GM12878 (cell line): Measurements from ENCODE around the gene FBXL22. TPM values are rescaled to one million over a fixed set of nuclear protein-coding genes. Genes with fewer than 3 reads are reported as not detected.

Source experiments
- ATAC-seq: fragments of 200-7000 bp; cut with Tn5 transposase; 3 replicates; pipeline ENCODE4 v1.9.1; 2020; ENCODE audit warnings: mild to moderate bottlenecking, moderate library complexity
- BruUV-seq: library from RNA; stranded (reverse); fragments of 400-500 nt; replicated peaks from 2 replicates; lab custom pipeline; 2021; lab: Mats Ljungman, UMichigan
- CTCF ChIA-PET: fragments of 300-600 bp; sonication (Branson Sonifier 250); formaldehyde crosslinking; extraction: SDS; loops from one replicate; lab custom pipeline; 2021; ENCODE audit warnings: inconsistent platforms; lab: Yijun Ruan, JAX
- POLR2A ChIA-PET: fragments of 350-600 bp; formaldehyde crosslinking; extraction: SDS; loops from one replicate; lab custom pipeline; 2021; ENCODE audit warnings: inconsistent platforms; lab: Charles Lee
- RAD21 ChIA-PET: fragments of 300-600 bp; sonication (Branson Sonifier 250); formaldehyde crosslinking; loops from one replicate; lab custom pipeline; 2023; ENCODE audit warnings: antibody characterized with exemption; ENCODE audit not compliant: unreplicated experiment; lab: Charles Lee
- SMC1A ChIA-PET: fragments of 300-600 bp; sonication (Branson Sonifier 250); formaldehyde crosslinking; loops from one replicate; lab custom pipeline; 2023; ENCODE audit not compliant: unreplicated experiment, uncharacterized antibody; lab: Charles Lee
- DNase-seq: peaks from one replicate; pipeline ENCODE4 v3.0.0-alpha.2; 2011; ENCODE audit warnings: low read depth, low spot score
- FAIRE-seq: peaks from 3 replicates; lab custom pipeline; 2011; peaks lifted over from hg19 to GRCh38; lab: Jason Lieb, UNC
- H2AFZ ChIP-seq: 2 replicates; pipeline ENCODE4 v1.6.0; 2011; ENCODE audit warnings: low read depth, low read length, control low read depth; ENCODE audit not compliant: control insufficient read depth
- H3K27ac ChIP-seq: 2 replicates; pipeline ENCODE4 v1.5.1; 2011; ENCODE audit warnings: control low read depth; ENCODE audit not compliant: control insufficient read depth, insufficient read depth
- H3K27me3 ChIP-seq, 2 experiments: replicated peaks in 1 of 2; 2 replicates each; pipeline versions ENCODE4 v1.6.0 to v1.6.1; 2011; ENCODE audit warnings: low read length in 1 of 2; ENCODE audit not compliant: control insufficient read depth in 2 of 2, insufficient read depth in 2 of 2
- H3K36me3 ChIP-seq, 2 experiments: 2 replicates each; pipeline ENCODE4 v1.5.1; 2011; ENCODE audit warnings: low read length in 1 of 2; ENCODE audit not compliant: control insufficient read depth in 2 of 2, insufficient read depth in 2 of 2
- H3K4me1 ChIP-seq: 2 replicates; pipeline ENCODE4 v1.6.1; 2011; ENCODE audit warnings: mild to moderate bottlenecking, low read length, moderate library complexity, mixed read lengths; ENCODE audit not compliant: control insufficient read depth, insufficient read depth
- H3K4me2 ChIP-seq: 2 replicates; pipeline ENCODE4 v1.6.0; 2011; ENCODE audit warnings: control low read depth; ENCODE audit not compliant: control insufficient read depth, insufficient read depth
- H3K4me3 ChIP-seq: fragments of 200-600 bp; sonication (generic); 2 replicates; pipeline ENCODE4 v1.5.1; 2016
- H3K79me2 ChIP-seq: 2 replicates; pipeline ENCODE4 v1.6.0; 2011; ENCODE audit warnings: low read length; ENCODE audit not compliant: control insufficient read depth, insufficient read depth
- H3K9ac ChIP-seq: 2 replicates; pipeline ENCODE4 v1.8.0; 2011; ENCODE audit warnings: low read length, control low read depth, mixed read lengths; ENCODE audit not compliant: control insufficient read depth, insufficient read depth
- H3K9me3 ChIP-seq: replicated peaks from 3 replicates; pipeline ENCODE4 v1.5.1; 2011; ENCODE audit warnings: mild to moderate bottlenecking, low read length; ENCODE audit not compliant: control insufficient read depth, insufficient read depth
- H4K20me1 ChIP-seq: 2 replicates; pipeline ENCODE4 v1.6.0; 2011; ENCODE audit not compliant: control insufficient read depth, insufficient read depth
- BRCA1 ChIP-seq: IDR thresholded peaks from 2 replicates; pipeline ENCODE4 v1.6.1; 2011; ENCODE audit warnings: low read depth, low read length, improper control_type of control experiment
- CBX3 ChIP-seq: fragments of 200-600 bp; sonication (generic); IDR thresholded peaks from 2 replicates; pipeline ENCODE4 v1.6.1; 2016; ENCODE audit warnings: low read depth, borderline replicate concordance
- CEBPB ChIP-seq, 2 experiments: fragments of 150-350 bp in 1 of 2; IDR thresholded peaks; 2 replicates each; pipeline ENCODE4 v1.6.1; 2012 to 2014; ENCODE audit warnings: low read depth in 2 of 2, low read length in 2 of 2, borderline replicate concordance in 1 of 2, inconsistent platforms in 1 of 2
- CREB1 ChIP-seq: IDR thresholded peaks from 2 replicates; pipeline ENCODE4 v1.6.1; 2012; ENCODE audit warnings: low read depth, mild to moderate bottlenecking, inconsistent platforms
- HDAC6 ChIP-seq: fragments of 200-600 bp; sonication (generic); IDR thresholded peaks from one replicate; pipeline ENCODE4 v1.8.0; 2017; ENCODE audit warnings: antibody characterized with exemption; ENCODE audit not compliant: unreplicated experiment
- HDGF ChIP-seq: fragments of 450-650 bp; IDR thresholded peaks from 2 replicates; pipeline ENCODE4 v1.6.1; 2016; ENCODE audit warnings: antibody characterized with exemption
- IKZF1 ChIP-seq: fragments of 450-650 bp; conservative IDR thresholded peaks from 2 replicates; pipeline ENCODE4 v1.6.1; 2017; ENCODE audit warnings: antibody characterized with exemption, mild to moderate bottlenecking
- IKZF2 ChIP-seq, 2 experiments: fragments of 450-650 bp; IDR thresholded peaks; 2 replicates each; pipeline ENCODE4 v1.6.1; 2017; ENCODE audit warnings: mild to moderate bottlenecking in 2 of 2, moderate library complexity in 2 of 2
- MLLT1 ChIP-seq: fragments of 450-650 bp; IDR thresholded peaks from 2 replicates; pipeline ENCODE4 v1.6.1; 2016; ENCODE audit warnings: mild to moderate bottlenecking
- NFXL1 ChIP-seq: fragments of 450-650 bp; IDR thresholded peaks from 2 replicates; pipeline ENCODE4 v1.6.1; 2017; ENCODE audit warnings: antibody characterized with exemption, mild to moderate bottlenecking, borderline replicate concordance
- NRF1 ChIP-seq: conservative IDR thresholded peaks from 2 replicates; pipeline ENCODE4 v1.6.1; 2011; ENCODE audit warnings: mild to moderate bottlenecking, low read depth, low read length, improper control_type of control experiment
- RCOR1 ChIP-seq: conservative IDR thresholded peaks from 2 replicates; pipeline ENCODE4 v1.6.1; 2012; ENCODE audit warnings: low read depth, low read length, improper control_type of control experiment
- SMAD5 ChIP-seq: IDR thresholded peaks from 2 replicates; pipeline ENCODE4 v1.6.1; 2016; ENCODE audit warnings: antibody characterized with exemption, low read depth
- WGBS: methylation state at CpG from one replicate; pipeline ENCODE4 v1.1.6; 2016; ENCODE audit warnings: low lambda C conversion rate; ENCODE audit not compliant: insufficient replicate concordance, insufficient coverage; ENCODE audit errors: missing lambda C conversion rate; 5-methylcytosine and 5-hydroxymethylcytosine counted together
- in situ Hi-C: fragments of 300-500 bp; cut with MboI; formaldehyde crosslinking; loops from 9 replicates; pipeline ENCODE4 v1.14.3; 2018; ENCODE audit warnings: mixed read lengths
- intact Hi-C: fragments of 100-400 bp; cut with micrococcal nuclease; formaldehyde crosslinking; loops from one replicate; pipeline ENCODE4 v1.14.2; 2022; ENCODE audit not compliant: unreplicated experiment
- polyA plus RNA-seq, 11 experiments: library from polyadenylated mRNA; depleted of rRNA in 4 of 11; unstranded in 6 of 11; stranded (reverse) in 5 of 11; fragments of >200 nt; fragmentation: Nextera tagmentation in 4 of 11; fragmentation: Illumina TruSeq in 1 of 11; extraction: Ambion mirVana in 4 of 11; extraction: Trizol in 1 of 11; gene quantifications; 1 replicate in 1 of 11; 2 replicates in 10 of 11; pipeline versions ENCODE4 v1.2.1 to v1.2.3, GENCODE V29; 2011 to 2016; ENCODE audit warnings: inconsistent platforms in 2 of 11, missing spikeins in 2 of 11, low read depth in 1 of 11
- total RNA-seq, 4 experiments: library from RNA; depleted of rRNA in 3 of 4; stranded (reverse); fragments of >200 nt in 3 of 4; fragmentation: Illumina TruSeq in 1 of 4; extraction: Trizol in 1 of 4; gene quantifications; 2 replicates each; pipeline versions ENCODE4 v1.2.1 to v1.2.3, GENCODE V29; 2013 to 2021
- TF ChIP-seq, protein P1 (sequence below): fragments of 450-650 bp; formaldehyde crosslinking; IDR thresholded peaks from 2 replicates; pipeline ENCODE4 v1.4.0; 2022; ENCODE audit warnings: mild to moderate bottlenecking, moderate library complexity
- TF ChIP-seq, protein P2 (sequence below): fragments of 450-650 bp; IDR thresholded peaks from 2 replicates; pipeline ENCODE4 v1.6.1; 2017; ENCODE audit warnings: mild to moderate bottlenecking, moderate library complexity

Gene FBXL22
- total and polyA plus RNA-seq, 10 of the 15 experiments (the other 5 are each of a cell fraction or from before 2014, with no cell fraction given) = 0.05 to 2.6 (median 0.52) TPM

DNA sequence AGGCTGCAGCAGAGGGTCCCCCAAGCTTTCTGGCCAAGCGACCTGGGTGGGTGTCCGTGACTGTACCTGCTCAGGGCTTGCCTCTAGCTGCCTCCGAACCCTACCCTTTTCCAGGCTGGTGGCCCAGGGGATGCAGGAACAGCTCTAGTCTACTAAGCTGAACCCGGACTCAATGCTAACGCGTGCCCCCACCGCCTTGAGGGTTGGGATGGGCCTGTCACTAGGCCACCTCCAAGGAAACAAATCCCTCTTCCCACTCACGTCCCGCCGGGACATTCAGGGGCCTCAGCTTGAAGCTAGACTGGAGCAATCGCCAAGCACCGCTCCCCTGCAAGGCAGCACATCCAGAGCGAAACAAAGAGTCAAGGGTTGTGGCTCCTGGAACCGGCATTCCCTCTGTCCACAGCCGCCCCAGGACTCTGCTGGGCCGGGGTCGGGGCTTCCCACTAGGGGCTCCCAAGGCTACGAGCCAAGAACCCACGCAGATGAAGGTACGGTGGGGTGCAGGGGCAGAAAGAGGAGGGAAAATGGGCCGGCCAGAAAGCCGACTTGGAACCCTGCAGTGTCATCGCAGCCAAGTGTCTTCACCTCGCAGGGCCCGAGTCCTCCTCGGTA is 2.9 kb downstream of the FBXL22 start:
- ChIA-PET CTCF (interaction anchor here (0.7 to 11.3 kb wide), 30 partner anchors 9 to 553 kb away, joined by 3 to 272 read pairs (median 6); partner anchors contain the start of gene USP3), POLR2A (interaction anchor here (0.5 to 8.8 kb wide), 14 partner anchors 19 to 489 kb away, joined by 3 to 66 read pairs (median 5); partner anchors contain the start of gene USP3), RAD21 (interaction anchor here (0.9 to 8.2 kb wide), 28 partner anchors 10 to 553 kb away, joined by 3 to 113 read pairs (median 9); partner anchors contain the start of genes CIAO2A and USP3), SMC1A (interaction anchor here (0.6 to 9.7 kb wide), 30 partner anchors 13 to 152 kb away, joined by 3 to 150 read pairs (median 8); partner anchors contain the start of gene USP3)
- H2AFZ ChIP-seq = peak overlapping the region; percentile 80
- peak overlapping the region; percentile 85 for H3K27ac ChIP-seq
- peaks cover 0 to 2% of the 10 kb centered on the region in 2 experiments; a peak in 1 of 4 replicates for H3K36me3 ChIP-seq
- FAIRE-seq = no peak
- no peak for DNase-seq
- no peaks in the 10 kb centered on the region for H3K27me3 ChIP-seq
- peak overlapping the region; percentile 92 for H3K9ac ChIP-seq
- H4K20me1 ChIP-seq = no peaks in the 10 kb centered on the region
- H3K4me1 ChIP-seq = peaks cover 39% of the 10 kb centered on the region
- intact Hi-C loops = no loop called here
- peak; percentile 10 for ATAC-seq
- in situ Hi-C loops = no loop called here
- BruUV-seq = TSS peak; percentile 41
- H3K4me2 ChIP-seq = peak overlapping the region; percentile 99
- 3% methylated on average over 26 of the region's 26 CpGs for WGBS
- H3K4me3 ChIP-seq = peak overlapping the region; percentile 83
- peaks cover 23% of the 10 kb centered on the region for H3K79me2 ChIP-seq
- H3K9me3 ChIP-seq = no peaks in the 10 kb centered on the region
- TF ChIP-seq, protein P1, sequence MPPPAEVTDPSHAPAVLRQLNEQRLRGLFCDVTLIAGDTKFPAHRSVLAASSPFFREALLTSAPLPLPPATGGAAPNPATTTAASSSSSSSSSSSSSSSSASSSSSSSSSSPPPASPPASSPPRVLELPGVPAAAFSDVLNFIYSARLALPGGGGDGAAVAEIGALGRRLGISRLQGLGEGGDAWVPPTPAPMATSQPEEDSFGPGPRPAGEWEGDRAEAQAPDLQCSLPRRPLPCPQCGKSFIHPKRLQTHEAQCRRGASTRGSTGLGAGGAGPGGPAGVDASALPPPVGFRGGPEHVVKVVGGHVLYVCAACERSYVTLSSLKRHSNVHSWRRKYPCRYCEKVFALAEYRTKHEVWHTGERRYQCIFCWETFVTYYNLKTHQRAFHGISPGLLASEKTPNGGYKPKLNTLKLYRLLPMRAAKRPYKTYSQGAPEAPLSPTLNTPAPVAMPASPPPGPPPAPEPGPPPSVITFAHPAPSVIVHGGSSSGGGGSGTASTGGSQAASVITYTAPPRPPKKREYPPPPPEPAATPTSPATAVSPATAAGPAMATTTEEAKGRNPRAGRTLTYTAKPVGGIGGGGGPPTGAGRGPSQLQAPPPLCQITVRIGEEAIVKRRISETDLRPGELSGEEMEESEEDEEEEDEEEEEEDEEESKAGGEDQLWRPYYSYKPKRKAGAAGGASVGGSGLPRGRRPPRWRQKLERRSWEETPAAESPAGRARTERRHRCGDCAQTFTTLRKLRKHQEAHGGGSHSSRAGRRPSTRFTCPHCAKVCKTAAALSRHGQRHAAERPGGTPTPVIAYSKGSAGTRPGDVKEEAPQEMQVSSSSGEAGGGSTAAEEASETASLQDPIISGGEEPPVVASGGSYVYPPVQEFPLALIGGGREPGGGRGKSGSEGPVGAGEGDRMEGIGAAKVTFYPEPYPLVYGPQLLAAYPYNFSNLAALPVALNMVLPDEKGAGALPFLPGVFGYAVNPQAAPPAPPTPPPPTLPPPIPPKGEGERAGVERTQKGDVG (CRISPR knock-in tag) = no peak
- no peak for TF ChIP-seq CBX3
- TF ChIP-seq HDGF = peak; percentile 72
- no peak for TF ChIP-seq IKZF1
- TF ChIP-seq, protein P2, sequence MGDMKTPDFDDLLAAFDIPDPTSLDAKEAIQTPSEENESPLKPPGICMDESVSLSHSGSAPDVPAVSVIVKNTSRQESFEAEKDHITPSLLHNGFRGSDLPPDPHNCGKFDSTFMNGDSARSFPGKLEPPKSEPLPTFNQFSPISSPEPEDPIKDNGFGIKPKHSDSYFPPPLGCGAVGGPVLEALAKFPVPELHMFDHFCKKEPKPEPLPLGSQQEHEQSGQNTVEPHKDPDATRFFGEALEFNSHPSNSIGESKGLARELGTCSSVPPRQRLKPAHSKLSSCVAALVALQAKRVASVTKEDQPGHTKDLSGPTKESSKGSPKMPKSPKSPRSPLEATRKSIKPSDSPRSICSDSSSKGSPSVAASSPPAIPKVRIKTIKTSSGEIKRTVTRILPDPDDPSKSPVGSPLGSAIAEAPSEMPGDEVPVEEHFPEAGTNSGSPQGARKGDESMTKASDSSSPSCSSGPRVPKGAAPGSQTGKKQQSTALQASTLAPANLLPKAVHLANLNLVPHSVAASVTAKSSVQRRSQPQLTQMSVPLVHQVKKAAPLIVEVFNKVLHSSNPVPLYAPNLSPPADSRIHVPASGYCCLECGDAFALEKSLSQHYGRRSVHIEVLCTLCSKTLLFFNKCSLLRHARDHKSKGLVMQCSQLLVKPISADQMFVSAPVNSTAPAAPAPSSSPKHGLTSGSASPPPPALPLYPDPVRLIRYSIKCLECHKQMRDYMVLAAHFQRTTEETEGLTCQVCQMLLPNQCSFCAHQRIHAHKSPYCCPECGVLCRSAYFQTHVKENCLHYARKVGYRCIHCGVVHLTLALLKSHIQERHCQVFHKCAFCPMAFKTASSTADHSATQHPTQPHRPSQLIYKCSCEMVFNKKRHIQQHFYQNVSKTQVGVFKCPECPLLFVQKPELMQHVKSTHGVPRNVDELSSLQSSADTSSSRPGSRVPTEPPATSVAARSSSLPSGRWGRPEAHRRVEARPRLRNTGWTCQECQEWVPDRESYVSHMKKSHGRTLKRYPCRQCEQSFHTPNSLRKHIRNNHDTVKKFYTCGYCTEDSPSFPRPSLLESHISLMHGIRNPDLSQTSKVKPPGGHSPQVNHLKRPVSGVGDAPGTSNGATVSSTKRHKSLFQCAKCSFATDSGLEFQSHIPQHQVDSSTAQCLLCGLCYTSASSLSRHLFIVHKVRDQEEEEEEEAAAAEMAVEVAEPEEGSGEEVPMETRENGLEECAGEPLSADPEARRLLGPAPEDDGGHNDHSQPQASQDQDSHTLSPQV = no peak
- TF ChIP-seq NFXL1 = no peak
- no peak for TF ChIP-seq NRF1
- TF ChIP-seq RCOR1 = no peak
- no peak for TF ChIP-seq SMAD5
- no peak for TF ChIP-seq CREB1
- TF ChIP-seq MLLT1 = 0 out of 2 replicates have a peak, but pooled peaks have one; percentile 42
- no peak for TF ChIP-seq CEBPB (IDR thresholded peaks at IDR 0.05; ENCODE audit: borderline replicate concordance in 1 of 2, low read depth in 2 of 2, low read length in 2 of 2)
- TF ChIP-seq IKZF2 (IDR thresholded peaks at IDR 0.05) = peak in 1 of 2 experiments; percentile 8; a peak in 1 of 4 replicates
- TF ChIP-seq HDAC6 = no peak
- no peak for TF ChIP-seq BRCA1
